Astrocyte of the spinal cord (primary cell): ENCODE results near the gene BCL2L12.
A peak's percentile ranks its signal among the peaks of the same experiment; 100 is the strongest.

Experiments
- DNase-seq: peaks from one replicate; pipeline ENCODE4 v3.0.0; 2011; ENCODE audit warnings: low read depth, low spot score
- H3K4me3 ChIP-seq: 2 replicates; pipeline ENCODE4 v1.5.1; 2011; ENCODE audit warnings: low read depth, mild to moderate bottlenecking, low read length, moderate library complexity
- in situ Hi-C: cut with HindIII; loops from 2 replicates; pipeline ENCODE4 v1.10.0; 2017; ENCODE audit warnings: low sequenced_read_pairs
- TF ChIP-seq, protein P1 (sequence below): IDR thresholded peaks from 2 replicates; pipeline ENCODE4 v1.5.1; 2012; ENCODE audit warnings: low read depth, mild to moderate bottlenecking, low read length, inconsistent platforms

BCL2L12 gene

GRCh38 chr19:49680421-49681351 is 15.0 kb downstream of the BCL2L12 start:
- DNase-seq, result peak; percentile 88
- in situ Hi-C loops, result no loop called here
- H3K4me3 ChIP-seq, result no peak overlapping the region
- TF ChIP-seq, protein P1, sequence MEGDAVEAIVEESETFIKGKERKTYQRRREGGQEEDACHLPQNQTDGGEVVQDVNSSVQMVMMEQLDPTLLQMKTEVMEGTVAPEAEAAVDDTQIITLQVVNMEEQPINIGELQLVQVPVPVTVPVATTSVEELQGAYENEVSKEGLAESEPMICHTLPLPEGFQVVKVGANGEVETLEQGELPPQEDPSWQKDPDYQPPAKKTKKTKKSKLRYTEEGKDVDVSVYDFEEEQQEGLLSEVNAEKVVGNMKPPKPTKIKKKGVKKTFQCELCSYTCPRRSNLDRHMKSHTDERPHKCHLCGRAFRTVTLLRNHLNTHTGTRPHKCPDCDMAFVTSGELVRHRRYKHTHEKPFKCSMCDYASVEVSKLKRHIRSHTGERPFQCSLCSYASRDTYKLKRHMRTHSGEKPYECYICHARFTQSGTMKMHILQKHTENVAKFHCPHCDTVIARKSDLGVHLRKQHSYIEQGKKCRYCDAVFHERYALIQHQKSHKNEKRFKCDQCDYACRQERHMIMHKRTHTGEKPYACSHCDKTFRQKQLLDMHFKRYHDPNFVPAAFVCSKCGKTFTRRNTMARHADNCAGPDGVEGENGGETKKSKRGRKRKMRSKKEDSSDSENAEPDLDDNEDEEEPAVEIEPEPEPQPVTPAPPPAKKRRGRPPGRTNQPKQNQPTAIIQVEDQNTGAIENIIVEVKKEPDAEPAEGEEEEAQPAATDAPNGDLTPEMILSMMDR, result peak; percentile 100

GRCh38 chr19:49681830-49682229 is 16.1 kb downstream of the BCL2L12 start:
- in situ Hi-C loops, result no loop called here
- DNase-seq, result no peak
- TF ChIP-seq, protein P1, result no peak
- H3K4me3 ChIP-seq, result no peak overlapping the region

DNA sequence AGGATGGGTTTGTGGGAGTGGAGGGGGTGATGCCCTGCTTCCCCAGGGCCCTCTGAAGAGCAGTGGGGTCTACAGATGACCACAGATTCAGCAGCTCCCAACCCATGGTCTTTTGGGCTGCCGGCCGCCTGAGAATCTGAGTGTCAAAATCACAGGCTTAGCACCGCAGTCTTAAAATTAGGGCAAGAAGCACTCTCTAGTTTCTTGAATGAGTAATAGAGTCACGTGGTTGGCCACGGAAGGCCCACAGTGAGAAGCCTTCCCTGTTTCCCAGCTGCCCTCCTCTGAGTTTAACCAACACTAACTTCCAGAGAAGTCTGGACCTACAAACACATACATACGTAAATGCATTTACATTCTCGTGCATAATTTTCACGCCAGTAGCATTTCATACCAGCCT is 16.5 kb downstream of the BCL2L12 start:
- in situ Hi-C loops, result no loop called here
- no peak for DNase-seq
- H3K4me3 ChIP-seq, result no peak overlapping the region
- TF ChIP-seq, protein P1, result no peak

GRCh38 chr19:49683814-49684250 is 18.1 kb downstream of the BCL2L12 start:
- in situ Hi-C loops, result no loop called here
- TF ChIP-seq, protein P1, result no peak
- no peak overlapping the region for H3K4me3 ChIP-seq
- no peak for DNase-seq

DNA sequence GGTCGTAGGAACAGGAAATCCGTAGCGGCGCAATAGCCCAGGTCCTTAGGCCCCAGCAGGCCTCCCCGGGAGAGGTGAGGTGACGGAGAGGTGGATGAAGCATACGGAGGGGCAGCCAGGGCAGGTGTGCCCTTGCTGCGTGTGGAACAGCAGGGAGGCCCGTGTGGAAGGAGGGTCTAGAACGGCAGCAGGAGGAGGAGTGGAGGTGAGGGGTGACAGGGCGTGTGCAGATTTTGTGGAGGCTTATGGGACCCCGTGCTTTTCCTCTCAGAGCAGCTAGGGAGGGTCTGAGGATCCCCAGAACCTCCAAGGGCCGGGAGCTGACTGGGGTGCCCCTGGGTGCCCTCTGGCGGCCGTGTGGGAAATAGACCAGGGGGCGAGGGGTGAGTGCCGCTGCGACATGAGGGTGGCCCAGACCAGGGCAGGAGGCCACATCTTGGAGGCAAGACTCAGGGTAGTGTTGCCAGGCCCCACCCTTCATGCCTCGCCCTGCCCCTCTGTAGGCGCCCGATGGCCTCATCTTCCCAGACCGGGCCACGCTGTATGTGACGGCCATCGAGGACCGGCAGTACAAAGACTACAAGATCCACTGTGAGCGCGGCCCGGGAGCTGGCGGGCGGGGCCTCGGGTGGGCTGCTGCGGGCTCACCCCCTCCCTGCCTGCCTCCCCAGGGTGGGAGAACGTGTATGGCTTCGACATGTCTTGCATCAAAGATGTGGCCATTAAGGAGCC is 18.7 kb downstream of the BCL2L12 start:
- TF ChIP-seq, protein P1, result peak; percentile 57
- in situ Hi-C loops, result no loop called here
- H3K4me3 ChIP-seq, result no peak overlapping the region
- DNase-seq, result no peak

DNA sequence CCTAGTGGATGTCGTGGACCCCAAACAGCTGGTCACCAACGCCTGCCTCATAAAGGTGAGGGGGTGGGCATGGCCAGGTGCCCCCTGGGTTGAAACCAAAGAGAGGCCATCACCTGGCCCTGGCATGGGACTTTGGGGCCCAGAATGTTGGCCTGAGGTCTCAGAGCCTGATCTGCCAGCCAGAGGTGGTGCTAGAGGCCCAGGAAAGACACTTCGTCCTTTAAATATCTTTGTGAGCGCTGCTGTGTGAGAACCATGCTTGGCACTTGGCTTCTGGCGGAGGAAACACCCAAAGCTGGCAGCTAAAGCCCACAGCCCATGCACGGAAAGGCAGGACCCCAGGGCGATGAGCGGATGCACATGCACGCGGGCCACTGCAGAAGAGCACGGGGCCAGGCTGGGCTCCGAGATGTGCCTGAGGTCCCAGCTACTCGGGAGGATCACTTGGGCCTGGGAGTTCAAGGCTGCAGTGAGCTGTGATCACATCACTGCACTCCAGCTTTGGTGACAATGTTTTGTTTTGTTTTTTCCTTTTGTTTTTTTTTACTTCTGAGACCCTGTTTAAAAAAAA is 19.3 kb downstream of the BCL2L12 start:
- in situ Hi-C loops, result no loop called here
- H3K4me3 ChIP-seq, result no peak overlapping the region

More for the DNA sequence above, 19.3 kb downstream of the BCL2L12 start:
- TF ChIP-seq, protein P1, result no peak
- no peak for DNase-seq
